IPS-15b (cell line): ENCODE data around the gene CRAT.

Experiments
- H3K27me3 ChIP-seq: one replicate; pipeline ENCODE4 v1.6.1; 2013; ENCODE audit warnings: low read length; ENCODE audit not compliant: control insufficient read depth, insufficient read depth
- H3K36me3 ChIP-seq: one replicate; pipeline ENCODE4 v1.6.1; 2013; ENCODE audit warnings: low read length; ENCODE audit not compliant: control insufficient read depth, insufficient read depth
- H3K4me1 ChIP-seq: one replicate; pipeline ENCODE4 v1.6.1; 2013; ENCODE audit warnings: mild to moderate bottlenecking, low read length; ENCODE audit not compliant: control insufficient read depth, insufficient read depth
- H3K4me3 ChIP-seq: one replicate; pipeline ENCODE4 v1.5.1; 2013; ENCODE audit warnings: low read depth, low read length
- H3K9ac ChIP-seq: one replicate; pipeline ENCODE4 v1.6.1; 2013; ENCODE audit warnings: low read depth, mild to moderate bottlenecking, low read length
- H3K9me3 ChIP-seq: one replicate; pipeline ENCODE4 v1.6.1; 2013; ENCODE audit warnings: mild to moderate bottlenecking, low read length; ENCODE audit not compliant: control insufficient read depth, insufficient read depth

The CRAT gene

DNA sequence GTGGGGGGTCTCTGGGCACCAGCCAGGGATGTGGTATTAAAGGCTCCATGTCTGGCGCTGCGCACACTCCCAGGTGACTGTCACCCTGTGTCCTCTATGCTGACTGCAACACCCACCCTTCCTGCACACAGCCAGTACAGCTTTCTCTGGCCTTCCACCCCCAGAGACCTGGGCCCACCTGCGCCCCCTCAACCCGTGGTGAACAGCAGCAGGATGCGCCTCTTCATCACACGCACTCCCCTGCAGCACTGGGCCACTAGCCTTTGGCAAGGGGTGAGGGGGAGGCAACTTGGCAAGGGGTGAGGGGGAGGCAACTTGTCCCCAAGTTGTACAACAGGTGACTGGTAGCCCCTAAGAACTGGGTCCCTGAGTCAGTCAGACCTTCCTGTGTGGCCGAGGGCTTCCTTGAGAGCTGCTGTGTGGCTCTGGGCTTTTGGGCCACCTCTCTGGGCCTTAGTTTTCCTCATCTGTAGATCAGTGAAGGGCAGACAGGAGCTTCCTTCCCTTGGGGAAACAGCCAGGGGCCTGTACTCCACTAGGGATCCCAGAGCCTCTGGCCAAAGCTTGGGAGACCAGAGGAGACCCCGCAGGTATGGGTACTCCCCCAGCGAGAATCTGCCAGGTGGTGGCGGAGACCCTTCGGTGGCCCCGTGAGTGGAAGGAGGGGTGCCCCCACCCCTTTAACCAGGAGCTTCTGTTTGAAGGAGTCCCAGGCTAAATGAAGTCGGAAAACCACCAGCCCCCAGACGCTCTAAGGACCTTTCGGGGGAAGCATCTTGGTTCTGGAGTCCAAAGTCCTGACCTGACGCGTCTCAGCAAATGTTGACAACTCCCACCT, 4.5 kb downstream of the CRAT start:
- Histone ChIP-seq H3K4me3 (no peak overlapping the region), H3K36me3 (no peaks in the 10 kb centered on the region), H3K4me1 (peaks cover 3% of the 10 kb centered on the region), H3K27me3 (peaks cover 15% of the 10 kb centered on the region), H3K9me3 (no peaks in the 10 kb centered on the region), H3K9ac (peak overlapping the region; percentile 16)

DNA sequence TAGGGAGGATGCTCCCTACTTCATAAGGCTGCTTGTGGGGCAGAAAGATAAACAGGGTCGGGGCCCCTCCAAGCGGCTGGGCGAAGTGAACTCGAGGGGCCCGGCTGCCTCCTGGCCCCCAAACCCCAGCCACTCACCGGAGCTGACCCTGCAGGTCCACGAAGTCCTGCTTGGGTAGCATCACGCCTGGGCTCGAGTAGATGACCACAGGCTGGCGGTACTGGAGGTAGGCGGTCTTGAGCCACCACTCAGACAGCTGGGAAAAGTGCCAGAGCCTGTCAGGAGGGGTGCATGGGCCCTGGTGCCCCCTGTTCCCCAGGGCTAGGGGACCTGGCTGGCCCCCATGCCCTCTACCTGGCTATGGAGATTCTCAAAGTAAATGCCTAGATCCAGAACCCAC, 6.5 kb downstream of the CRAT start:
- Histone ChIP-seq H3K4me1 (peaks cover 3% of the 10 kb centered on the region), H3K9ac (no peak overlapping the region), H3K9me3 (no peaks in the 10 kb centered on the region), H3K27me3 (peaks cover 7% of the 10 kb centered on the region), H3K36me3 (no peaks in the 10 kb centered on the region), H3K4me3 (no peak overlapping the region)

DNA sequence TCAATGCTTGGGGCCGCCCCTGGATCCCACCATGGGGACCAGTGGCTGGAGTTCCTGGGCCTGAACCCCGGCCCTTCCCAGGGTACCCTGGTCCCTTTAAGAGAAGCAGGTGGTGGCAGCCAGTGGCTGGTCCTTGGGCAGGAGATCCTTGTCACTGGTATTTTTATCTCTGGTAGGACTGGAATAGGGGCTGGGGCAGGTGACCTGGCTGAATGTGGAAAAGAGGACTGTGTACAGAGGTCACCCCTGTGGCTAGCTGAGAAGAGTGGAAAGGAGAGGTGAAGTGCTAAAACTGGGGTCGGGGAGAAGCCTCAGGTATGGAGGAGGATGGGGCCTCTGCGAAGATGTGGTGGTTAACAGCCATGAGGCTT, 7.0 kb downstream of the CRAT start:
- Histone ChIP-seq H3K9me3 (no peaks in the 10 kb centered on the region), H3K4me1 (peaks cover 3% of the 10 kb centered on the region), H3K4me3 (no peak overlapping the region), H3K9ac (no peak overlapping the region), H3K27me3 (peaks cover 3% of the 10 kb centered on the region), H3K36me3 (no peaks in the 10 kb centered on the region)

DNA sequence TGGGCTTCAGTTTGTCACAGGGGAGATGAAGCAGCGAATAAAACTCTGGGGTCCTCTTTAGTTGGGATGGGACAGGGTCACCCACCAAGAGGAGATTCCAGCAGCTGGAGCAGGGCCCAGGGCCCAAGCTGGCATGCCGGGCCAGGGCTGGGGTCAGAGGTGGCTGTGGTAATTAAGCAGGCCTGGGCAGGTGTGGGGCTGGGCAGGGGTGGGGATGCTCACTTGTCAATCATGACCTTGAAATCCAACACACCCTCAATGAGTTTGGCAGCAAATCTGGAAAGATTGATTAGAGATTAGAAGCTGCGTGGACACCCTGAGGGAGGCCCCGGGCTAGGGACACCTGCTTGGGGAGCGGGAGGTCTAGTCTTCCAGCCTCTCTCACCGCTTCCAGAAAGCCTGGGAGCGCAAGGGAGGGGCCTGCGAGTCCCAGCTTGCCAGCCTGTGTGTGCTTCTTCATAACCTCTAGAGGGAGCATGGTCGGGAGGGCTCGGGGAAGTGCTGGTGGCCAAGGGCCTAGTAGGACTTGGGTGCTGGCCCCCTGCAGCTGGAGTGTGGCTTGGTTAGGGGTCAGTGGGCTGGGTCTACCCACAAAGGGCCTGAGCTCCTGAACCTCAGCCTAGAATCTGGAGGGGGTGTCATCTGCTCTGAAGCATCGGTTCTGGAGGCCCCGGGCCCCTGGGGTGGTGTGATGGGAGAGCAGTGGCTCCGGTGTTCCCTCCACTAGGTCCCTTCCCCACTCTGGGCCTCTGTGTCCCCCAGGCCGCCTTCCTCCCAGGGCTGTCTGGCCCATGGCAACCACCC, 7.6 kb downstream of the CRAT start:
- H3K9ac ChIP-seq = no peak overlapping the region
- peaks cover 2% of the 10 kb centered on the region for H3K27me3 ChIP-seq
- no peak overlapping the region for H3K4me3 ChIP-seq
- H3K36me3 ChIP-seq = no peaks in the 10 kb centered on the region
- peaks cover 3% of the 10 kb centered on the region for H3K4me1 ChIP-seq
- no peaks in the 10 kb centered on the region for H3K9me3 ChIP-seq

DNA sequence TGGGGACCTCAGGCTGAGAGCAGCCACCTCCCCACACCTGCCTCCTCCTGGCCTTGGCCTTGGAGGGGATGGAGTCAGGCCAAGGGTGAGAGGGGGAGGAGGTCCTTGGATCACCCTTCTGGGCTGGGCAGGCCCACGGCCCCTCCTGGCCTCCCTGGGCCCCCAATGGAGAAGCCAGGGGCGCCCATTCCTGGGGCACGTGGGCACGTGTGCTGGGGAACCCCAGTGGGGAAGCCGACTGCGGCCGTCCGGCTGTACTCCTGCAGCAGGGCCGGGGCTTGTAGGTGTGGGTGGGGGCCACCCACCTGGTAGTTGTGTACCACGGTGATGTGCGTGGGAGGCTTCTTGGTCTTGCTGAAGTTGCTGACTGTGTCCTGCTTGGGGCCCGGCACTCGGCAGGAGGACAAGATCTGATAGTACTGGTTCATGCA, 8.5 kb downstream of the CRAT start:
- H3K36me3 ChIP-seq = no peaks in the 10 kb centered on the region
- H3K9me3 ChIP-seq = no peaks in the 10 kb centered on the region
- H3K27me3 ChIP-seq = peaks cover 2% of the 10 kb centered on the region
- no peak overlapping the region for H3K4me3 ChIP-seq
- H3K4me1 ChIP-seq = peaks cover 3% of the 10 kb centered on the region
- H3K9ac ChIP-seq = no peak overlapping the region

DNA sequence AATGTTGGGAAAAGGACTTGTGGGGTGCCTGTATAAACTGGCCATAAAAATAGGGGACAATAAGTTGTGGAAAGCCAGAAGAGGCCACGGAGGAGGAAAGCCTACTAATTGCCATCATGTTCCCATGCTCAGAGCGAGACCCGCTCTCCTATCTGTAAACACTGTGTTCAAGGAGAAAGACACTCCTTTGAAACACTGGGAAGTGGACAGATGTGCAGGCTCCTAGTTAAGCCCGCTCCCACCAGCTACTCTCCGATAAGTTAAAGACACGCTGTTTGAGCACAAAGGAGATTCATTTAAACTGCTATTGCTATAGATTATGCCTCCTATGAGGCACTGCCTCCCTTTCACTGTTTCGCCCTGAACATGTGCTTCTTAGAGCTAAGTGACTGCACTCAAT, 9.3 kb downstream of the CRAT start:
- no peaks in the 10 kb centered on the region for H3K36me3 ChIP-seq
- peaks cover 3% of the 10 kb centered on the region for H3K4me1 ChIP-seq
- peaks cover 2% of the 10 kb centered on the region for H3K27me3 ChIP-seq
- H3K4me3 ChIP-seq = no peak overlapping the region
- no peak overlapping the region for H3K9ac ChIP-seq
- no peaks in the 10 kb centered on the region for H3K9me3 ChIP-seq

DNA sequence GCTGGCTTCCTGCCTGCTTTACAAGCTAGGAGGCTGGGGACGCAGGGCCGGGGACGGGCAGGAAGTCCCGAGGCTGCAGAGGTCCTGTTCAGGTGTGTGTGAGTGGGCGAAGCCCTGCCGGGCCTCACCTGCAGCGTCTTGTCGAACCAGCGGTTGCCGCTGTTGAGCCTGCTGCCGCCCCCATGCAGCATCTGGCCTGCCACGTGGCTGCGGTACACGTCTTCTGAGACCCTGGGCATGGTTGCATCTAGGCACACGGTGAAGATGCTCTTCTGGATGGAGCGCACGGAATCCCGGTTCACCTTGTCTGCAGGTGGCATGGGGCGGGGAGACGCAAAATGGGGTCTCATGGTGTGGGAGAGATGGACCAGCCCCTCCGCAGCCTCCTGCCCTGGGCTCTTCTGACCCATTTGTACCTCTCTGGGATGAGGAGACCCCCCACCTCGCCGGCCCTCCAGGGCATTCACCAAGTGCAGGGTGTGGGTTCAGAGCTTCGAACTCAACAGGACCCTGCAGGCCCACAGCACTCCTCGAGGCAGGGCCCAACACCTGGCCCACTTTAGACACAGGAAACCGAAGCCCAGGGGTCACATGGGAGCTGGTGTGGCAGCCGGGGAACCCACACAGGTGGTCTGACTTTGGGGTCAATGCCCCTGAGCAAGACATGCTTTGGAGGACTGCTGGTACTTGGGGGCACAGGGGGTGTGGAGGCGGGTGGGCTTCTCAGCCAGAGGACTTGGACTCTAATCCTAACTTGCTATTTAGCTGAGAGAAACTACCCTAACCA, 10.0 kb downstream of the CRAT start:
- Histone ChIP-seq H3K36me3 (no peaks in the 10 kb centered on the region), H3K4me3 (no peak overlapping the region), H3K9me3 (no peaks in the 10 kb centered on the region), H3K9ac (no peak overlapping the region), H3K27me3 (peaks cover 2% of the 10 kb centered on the region), H3K4me1 (peaks cover 3% of the 10 kb centered on the region)

DNA sequence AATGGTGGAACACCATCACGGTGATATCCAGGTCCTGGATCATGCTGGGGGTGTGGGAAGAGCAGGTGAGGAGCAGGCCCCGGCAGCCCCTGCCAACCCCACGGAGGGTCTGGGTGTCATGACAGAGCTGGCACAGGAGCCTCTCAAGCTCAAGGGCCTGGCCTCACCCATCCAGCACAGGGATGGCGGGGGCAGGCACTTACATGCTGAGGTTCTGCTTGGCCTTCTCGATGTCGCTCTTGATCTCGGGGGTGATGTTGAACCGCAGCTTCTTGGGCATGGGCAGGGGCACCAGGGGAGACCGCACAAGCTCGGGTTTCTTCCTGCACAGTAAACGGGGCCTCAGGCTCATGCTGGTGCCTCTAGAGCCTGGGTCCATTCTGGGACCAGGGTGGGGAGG, 12.3 kb downstream of the CRAT start:
- H3K36me3 ChIP-seq = no peaks in the 10 kb centered on the region
- H3K4me3 ChIP-seq = no peak overlapping the region
- H3K27me3 ChIP-seq = peaks cover 2% of the 10 kb centered on the region
- peaks cover 3% of the 10 kb centered on the region for H3K4me1 ChIP-seq
- H3K9me3 ChIP-seq = no peaks in the 10 kb centered on the region
- H3K9ac ChIP-seq = no peak overlapping the region

DNA sequence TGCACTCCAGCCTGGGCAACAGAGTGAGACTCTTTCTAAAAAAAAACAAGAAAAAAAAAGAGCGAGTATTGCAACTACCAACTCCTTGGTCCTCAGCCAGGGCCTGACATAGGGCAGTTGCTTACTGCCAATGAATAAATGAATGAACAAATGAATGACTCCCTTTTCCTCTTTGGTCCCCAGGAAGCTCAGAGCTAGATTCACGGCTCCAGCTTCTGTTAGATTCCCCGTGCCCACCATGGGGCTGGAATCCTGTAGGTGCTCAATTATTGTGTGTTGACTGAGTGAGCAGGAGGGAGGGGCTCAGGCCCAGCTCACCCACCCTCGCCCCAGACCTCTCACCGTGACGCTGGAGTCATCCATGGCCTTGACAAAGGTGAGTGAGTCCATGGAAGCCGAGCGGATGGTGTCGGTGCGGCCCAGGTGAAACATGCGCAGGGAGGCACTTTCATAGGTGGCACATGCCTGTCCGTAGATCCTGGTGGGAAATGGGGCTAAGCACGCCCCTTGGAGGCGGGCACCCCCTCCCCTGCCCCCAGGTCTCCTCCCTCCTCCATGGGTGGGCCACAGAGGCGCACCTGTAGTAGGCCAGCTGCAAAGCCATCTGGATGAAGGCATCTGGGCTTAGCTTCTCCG, 12.8 kb downstream of the CRAT start:
- no peak overlapping the region for H3K4me3 ChIP-seq
- H3K4me1 ChIP-seq = peaks cover 2% of the 10 kb centered on the region
- H3K9ac ChIP-seq = no peak overlapping the region
- H3K36me3 ChIP-seq = no peaks in the 10 kb centered on the region
- peaks cover 2% of the 10 kb centered on the region for H3K27me3 ChIP-seq
- H3K9me3 ChIP-seq = no peaks in the 10 kb centered on the region

DNA sequence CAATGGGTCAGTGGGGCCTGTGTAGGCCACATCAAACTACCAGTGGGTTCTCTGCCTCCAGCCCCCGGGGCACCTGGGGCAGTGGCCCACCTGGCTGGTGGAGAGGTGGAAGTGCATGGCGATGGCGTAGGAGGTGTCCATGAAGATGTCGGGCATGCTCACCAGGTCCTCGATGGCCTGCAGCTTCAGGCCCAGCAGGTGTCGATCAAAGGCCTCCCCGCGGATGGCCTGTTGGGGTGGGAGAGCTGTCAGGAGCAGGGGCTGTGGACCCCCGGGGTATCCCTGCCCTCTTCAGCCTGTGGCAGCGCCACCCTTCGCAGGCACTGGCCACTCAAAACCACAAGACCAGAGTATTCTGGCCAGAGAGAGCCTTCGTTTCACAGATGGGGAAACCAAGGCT, 14.7 kb downstream of the CRAT start:
- peaks cover under 1% of the 10 kb centered on the region for H3K27me3 ChIP-seq
- H3K4me3 ChIP-seq = no peak overlapping the region
- no peaks in the 10 kb centered on the region for H3K4me1 ChIP-seq
- H3K9ac ChIP-seq = no peak overlapping the region
- no peaks in the 10 kb centered on the region for H3K36me3 ChIP-seq
- no peaks in the 10 kb centered on the region for H3K9me3 ChIP-seq

DNA sequence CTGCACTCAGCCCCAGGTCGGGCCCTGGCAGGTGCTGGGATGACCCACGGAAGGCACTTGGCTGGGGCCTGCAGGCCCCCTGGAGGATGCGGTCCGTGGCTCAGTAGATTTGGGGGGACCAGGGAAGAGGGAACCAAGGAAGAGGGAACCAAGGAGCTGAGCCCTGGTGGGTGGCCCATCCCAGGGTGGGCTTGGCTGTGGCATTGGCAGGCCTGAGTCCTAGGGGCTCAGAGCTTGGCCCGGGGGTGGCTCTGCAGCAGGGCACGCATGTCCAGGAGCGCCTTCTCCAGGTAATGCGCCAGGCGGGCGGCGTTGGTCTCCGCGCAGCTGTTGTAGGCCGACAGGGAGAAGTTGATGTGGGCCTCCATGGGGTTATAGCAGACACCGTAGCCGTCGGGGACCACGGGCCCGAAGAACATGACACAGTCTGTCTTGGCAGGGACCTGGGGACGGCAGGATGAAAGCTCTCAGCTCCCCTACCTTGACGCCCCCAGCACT, 15.4 kb downstream of the CRAT start:
- no peaks in the 10 kb centered on the region for H3K4me1 ChIP-seq
- no peak overlapping the region for H3K4me3 ChIP-seq
- peaks cover 5% of the 10 kb centered on the region for H3K36me3 ChIP-seq
- H3K9me3 ChIP-seq = no peaks in the 10 kb centered on the region
- H3K9ac ChIP-seq = no peak overlapping the region
- no peaks in the 10 kb centered on the region for H3K27me3 ChIP-seq
